ENCODE measurements around the gene FAM219B.
"Not testable (repeated sequence)": the region's sequence is repeated elsewhere in the genome, so short reads cannot be mapped to it uniquely, and the experiment has no call there.

The FAM219B gene

GRCh38 chr15:74906450-74907162 is at the start of gene FAM219B:
TSS of gene FAM219B (minus strand) at chr15:74906851. CDS start at chr15:74906800, 51 bp downstream.
- no peaks in the 10 kb centered on the region for H3K9me3 Mint-ChIP-seq
- H3K4me3 Mint-ChIP-seq = peak within 1 kb of the TSS; percentile 89
- DNase-seq = peak; percentile 87
- H3K36me3 Mint-ChIP-seq (ENCODE audit: low read depth) = peaks cover 83% of the 10 kb centered on the region
- peak within 1 kb of the TSS; percentile 95 for H3K27ac Mint-ChIP-seq
- peaks cover 41% of the 10 kb centered on the region for H3K4me1 Mint-ChIP-seq (ENCODE audit: low read depth)
- H3K27me3 Mint-ChIP-seq = no peaks in the 10 kb centered on the region

- Mint-ChIP-seq H3K4me3 (peak overlapping the region; percentile 72), H3K36me3 (ENCODE audit: low read depth) (no peaks in the 10 kb centered on the region), H3K27ac (no peak overlapping the region), H3K4me1 (ENCODE audit: low read depth) (peaks cover 46% of the 10 kb centered on the region), H3K9me3 (no peaks in the 10 kb centered on the region), H3K27me3 (peaks cover 28% of the 10 kb centered on the region)
- peak; percentile 84 for DNase-seq
Measured at GRCh38 chr15:74955796-74956647, 49.4 kb upstream of the FAM219B start.

- peaks cover 39% of the 10 kb centered on the region for H3K4me1 Mint-ChIP-seq (ENCODE audit: low read depth)
- H3K36me3 Mint-ChIP-seq (ENCODE audit: low read depth) = no peaks in the 10 kb centered on the region
- no peak overlapping the region for H3K27ac Mint-ChIP-seq
- no peaks in the 10 kb centered on the region for H3K9me3 Mint-ChIP-seq
- no peak for DNase-seq
- H3K4me3 Mint-ChIP-seq = peak overlapping the region; percentile 72
- H3K27me3 Mint-ChIP-seq = peaks cover 28% of the 10 kb centered on the region
Measured at GRCh38 chr15:74955017-74955416, 48.4 kb upstream of the FAM219B start.

GRCh38 chr15:74954515-74954914 is 47.9 kb upstream of the FAM219B start:
- DNase-seq = no peak
- H3K36me3 Mint-ChIP-seq (ENCODE audit: low read depth) = no peaks in the 10 kb centered on the region
- H3K4me1 Mint-ChIP-seq (ENCODE audit: low read depth) = peaks cover 38% of the 10 kb centered on the region
- H3K27me3 Mint-ChIP-seq = peaks cover 23% of the 10 kb centered on the region
- H3K27ac Mint-ChIP-seq = no peak overlapping the region
- H3K9me3 Mint-ChIP-seq = no peaks in the 10 kb centered on the region
- peak overlapping the region; percentile 72 for H3K4me3 Mint-ChIP-seq

- DNase-seq = no peak
- Mint-ChIP-seq H3K36me3 (ENCODE audit: low read depth) (no peaks in the 10 kb centered on the region), H3K4me1 (ENCODE audit: low read depth) (peaks cover 16% of the 10 kb centered on the region), H3K27me3 (no peaks in the 10 kb centered on the region), H3K9me3 (no peaks in the 10 kb centered on the region), H3K4me3 (no peak overlapping the region), H3K27ac (no peak overlapping the region)
Measured at GRCh38 chr15:74951006-74951405, 44.4 kb upstream of the FAM219B start.

- peaks cover 11% of the 10 kb centered on the region for H3K4me1 Mint-ChIP-seq (ENCODE audit: low read depth)
- no peaks in the 10 kb centered on the region for H3K27me3 Mint-ChIP-seq
- H3K36me3 Mint-ChIP-seq (ENCODE audit: low read depth) = no peaks in the 10 kb centered on the region
- peak; percentile 79 for DNase-seq
- H3K4me3 Mint-ChIP-seq = no peak overlapping the region
- H3K27ac Mint-ChIP-seq = no peak overlapping the region
- H3K9me3 Mint-ChIP-seq = no peaks in the 10 kb centered on the region
Measured at GRCh38 chr15:74950078-74950908, 43.6 kb upstream of the FAM219B start.

- H3K36me3 Mint-ChIP-seq (ENCODE audit: low read depth) = peaks cover 34% of the 10 kb centered on the region
- peaks cover 31% of the 10 kb centered on the region for H3K4me1 Mint-ChIP-seq (ENCODE audit: low read depth)
- peak; percentile 92 for DNase-seq
- no peaks in the 10 kb centered on the region for H3K27me3 Mint-ChIP-seq
- peak within 1 kb of the TSS; percentile 87 for H3K4me3 Mint-ChIP-seq
- no peaks in the 10 kb centered on the region for H3K9me3 Mint-ChIP-seq
- H3K27ac Mint-ChIP-seq = peak within 1 kb of the TSS; percentile 93
Measured at GRCh38 chr15:74937590-74938371, 31.1 kb upstream of the FAM219B start, which contains the start of gene COX5A. TSS of gene COX5A (minus strand) at chr15:74938073. CDS start at chr15:74938014, 59 bp downstream.

GRCh38 chr15:74937272-74937589 is 30.6 kb upstream of the FAM219B start:
- peak overlapping the region; percentile 93 for H3K27ac Mint-ChIP-seq
- H3K4me1 Mint-ChIP-seq (ENCODE audit: low read depth) = peaks cover 33% of the 10 kb centered on the region
- DNase-seq = no peak
- H3K9me3 Mint-ChIP-seq = no peaks in the 10 kb centered on the region
- no peaks in the 10 kb centered on the region for H3K27me3 Mint-ChIP-seq
- H3K4me3 Mint-ChIP-seq = peak overlapping the region; percentile 87
- peaks cover 36% of the 10 kb centered on the region for H3K36me3 Mint-ChIP-seq (ENCODE audit: low read depth)

GRCh38 chr15:74935193-74935592 is 28.5 kb upstream of the FAM219B start:
- DNase-seq, H3K9me3 Mint-ChIP-seq, H3K27me3 Mint-ChIP-seq: not testable (repeated sequence)
- H3K4me3 Mint-ChIP-seq = peak overlapping the region; percentile 67
- peaks cover 36% of the 10 kb centered on the region for H3K4me1 Mint-ChIP-seq (ENCODE audit: low read depth)
- H3K27ac Mint-ChIP-seq = peak overlapping the region; percentile 81
- H3K36me3 Mint-ChIP-seq (ENCODE audit: low read depth) = peaks cover 53% of the 10 kb centered on the region

GRCh38 chr15:74933573-74933972 is 26.9 kb upstream of the FAM219B start:
- H3K4me3 Mint-ChIP-seq = peak overlapping the region; percentile 4
- no peaks in the 10 kb centered on the region for H3K27me3 Mint-ChIP-seq
- H3K4me1 Mint-ChIP-seq (ENCODE audit: low read depth) = peaks cover 36% of the 10 kb centered on the region
- H3K27ac Mint-ChIP-seq = peak overlapping the region; percentile 30
- H3K36me3 Mint-ChIP-seq (ENCODE audit: low read depth) = peaks cover 67% of the 10 kb centered on the region
- DNase-seq = no peak
- H3K9me3 Mint-ChIP-seq = no peaks in the 10 kb centered on the region

- Mint-ChIP-seq H3K36me3 (ENCODE audit: low read depth) (peaks cover 79% of the 10 kb centered on the region), H3K27me3 (no peaks in the 10 kb centered on the region), H3K9me3 (no peaks in the 10 kb centered on the region), H3K4me1 (ENCODE audit: low read depth) (peaks cover 10% of the 10 kb centered on the region), H3K4me3 (no peak overlapping the region), H3K27ac (no peak overlapping the region)
- no peak for DNase-seq
Measured at GRCh38 chr15:74928771-74929198, 22.1 kb upstream of the FAM219B start.

- H3K27me3 Mint-ChIP-seq = no peaks in the 10 kb centered on the region
- H3K9me3 Mint-ChIP-seq = no peaks in the 10 kb centered on the region
- no peak overlapping the region for H3K27ac Mint-ChIP-seq
- peaks cover 5% of the 10 kb centered on the region for H3K4me1 Mint-ChIP-seq (ENCODE audit: low read depth)
- no peak overlapping the region for H3K4me3 Mint-ChIP-seq
- H3K36me3 Mint-ChIP-seq (ENCODE audit: low read depth) = peaks cover 90% of the 10 kb centered on the region
- no peak for DNase-seq
Measured at GRCh38 chr15:74924525-74924924, 17.9 kb upstream of the FAM219B start.

GRCh38 chr15:74920456-74920855 is 13.8 kb upstream of the FAM219B start:
- Mint-ChIP-seq H3K9me3 (no peaks in the 10 kb centered on the region), H3K27me3 (no peaks in the 10 kb centered on the region), H3K36me3 (ENCODE audit: low read depth) (peaks cover 89% of the 10 kb centered on the region), H3K27ac (no peak overlapping the region), H3K4me1 (ENCODE audit: low read depth) (peaks cover 5% of the 10 kb centered on the region), H3K4me3 (no peak overlapping the region)
- no peak for DNase-seq

GRCh38 chr15:74917676-74918075 is 11.0 kb upstream of the FAM219B start:
- DNase-seq = no peak
- H3K9me3 Mint-ChIP-seq = no peaks in the 10 kb centered on the region
- H3K4me3 Mint-ChIP-seq = no peak overlapping the region
- H3K4me1 Mint-ChIP-seq (ENCODE audit: low read depth) = no peaks in the 10 kb centered on the region
- no peak overlapping the region for H3K27ac Mint-ChIP-seq
- H3K36me3 Mint-ChIP-seq (ENCODE audit: low read depth) = peaks cover 90% of the 10 kb centered on the region
- no peaks in the 10 kb centered on the region for H3K27me3 Mint-ChIP-seq
